ENCODE measurements around the gene CTCFL. TPM values are rescaled to one million over a fixed set of nuclear protein-coding genes. Genes with fewer than 3 reads are reported as not detected.

Gene CTCFL
- polyA plus RNA-seq, 1 donor from 2014 or later, result not detected

DNA sequence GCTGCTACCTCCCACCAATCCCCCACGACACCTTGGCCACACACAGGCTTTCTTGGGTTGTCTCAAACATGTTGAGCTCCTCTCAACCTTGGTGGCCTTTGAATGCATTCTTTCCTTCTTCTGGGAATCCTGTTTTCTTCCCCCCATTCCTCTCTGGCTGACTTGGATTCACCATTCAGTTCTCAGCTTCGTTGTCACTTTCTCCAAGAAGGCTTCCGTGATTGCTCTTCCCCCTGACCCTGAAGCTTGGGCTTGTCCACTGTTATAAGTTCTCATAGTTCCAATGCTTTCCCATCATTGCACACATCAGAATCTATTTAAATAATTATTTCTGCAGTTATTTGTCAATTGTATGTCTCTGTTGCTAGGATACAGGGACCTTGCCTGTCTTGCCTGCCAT is 69.6 kb downstream of the CTCFL start:
- Histone ChIP-seq H3K27ac (ENCODE audit: low read length) (no peak overlapping the region), H3K9me2 (ENCODE audit: insufficient read depth, low read length) (no peaks in the 10 kb centered on the region), H3K4me2 (ENCODE audit: low read length) (no peak overlapping the region), H3K27me3 (ENCODE audit: insufficient read depth, low read depth, low read length) (no peaks in the 10 kb centered on the region), H3K79me2 (replicated peaks; ENCODE audit: insufficient read depth, low read length) (no peaks in the 10 kb centered on the region), H4K20me1 (ENCODE audit: insufficient read depth) (no peaks in the 10 kb centered on the region), H2AFZ (ENCODE audit: low read depth, low read length) (no peak overlapping the region), H3F3A (ENCODE audit: insufficient read depth, low read length, poor library complexity, severe bottlenecking) (no peaks in the 10 kb centered on the region), H3K4me3 (ENCODE audit: low read length) (no peak overlapping the region), H3K9ac (ENCODE audit: low read length) (no peak overlapping the region), H3K9me3 (ENCODE audit: low read length) (no peaks in the 10 kb centered on the region), H3K36me3 (ENCODE audit: insufficient read depth, low read length) (no peaks in the 10 kb centered on the region)
- TF ChIP-seq, protein P1, sequence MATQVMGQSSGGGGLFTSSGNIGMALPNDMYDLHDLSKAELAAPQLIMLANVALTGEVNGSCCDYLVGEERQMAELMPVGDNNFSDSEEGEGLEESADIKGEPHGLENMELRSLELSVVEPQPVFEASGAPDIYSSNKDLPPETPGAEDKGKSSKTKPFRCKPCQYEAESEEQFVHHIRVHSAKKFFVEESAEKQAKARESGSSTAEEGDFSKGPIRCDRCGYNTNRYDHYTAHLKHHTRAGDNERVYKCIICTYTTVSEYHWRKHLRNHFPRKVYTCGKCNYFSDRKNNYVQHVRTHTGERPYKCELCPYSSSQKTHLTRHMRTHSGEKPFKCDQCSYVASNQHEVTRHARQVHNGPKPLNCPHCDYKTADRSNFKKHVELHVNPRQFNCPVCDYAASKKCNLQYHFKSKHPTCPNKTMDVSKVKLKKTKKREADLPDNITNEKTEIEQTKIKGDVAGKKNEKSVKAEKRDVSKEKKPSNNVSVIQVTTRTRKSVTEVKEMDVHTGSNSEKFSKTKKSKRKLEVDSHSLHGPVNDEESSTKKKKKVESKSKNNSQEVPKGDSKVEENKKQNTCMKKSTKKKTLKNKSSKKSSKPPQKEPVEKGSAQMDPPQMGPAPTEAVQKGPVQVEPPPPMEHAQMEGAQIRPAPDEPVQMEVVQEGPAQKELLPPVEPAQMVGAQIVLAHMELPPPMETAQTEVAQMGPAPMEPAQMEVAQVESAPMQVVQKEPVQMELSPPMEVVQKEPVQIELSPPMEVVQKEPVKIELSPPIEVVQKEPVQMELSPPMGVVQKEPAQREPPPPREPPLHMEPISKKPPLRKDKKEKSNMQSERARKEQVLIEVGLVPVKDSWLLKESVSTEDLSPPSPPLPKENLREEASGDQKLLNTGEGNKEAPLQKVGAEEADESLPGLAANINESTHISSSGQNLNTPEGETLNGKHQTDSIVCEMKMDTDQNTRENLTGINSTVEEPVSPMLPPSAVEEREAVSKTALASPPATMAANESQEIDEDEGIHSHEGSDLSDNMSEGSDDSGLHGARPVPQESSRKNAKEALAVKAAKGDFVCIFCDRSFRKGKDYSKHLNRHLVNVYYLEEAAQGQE (IDR thresholded peaks at IDR 0.05; ENCODE audit: borderline replicate concordance), result no peak
- TF ChIP-seq RAD21 (conservative IDR thresholded peaks at IDR 0.05) (no peak), EP300 (conservative IDR thresholded peaks at IDR 0.05; ENCODE audit: poor library complexity, severe bottlenecking) (no peak), MXI1 (conservative IDR thresholded peaks at IDR 0.05; ENCODE audit: poor library complexity, severe bottlenecking) (no peak), POLR2AphosphoS5 (IDR thresholded peaks at IDR 0.05) (no peak), EZH2 (IDR thresholded peaks at IDR 0.05; ENCODE audit: borderline replicate concordance, insufficient read depth, low read length, poor library complexity, severe bottlenecking) (no peak)
- TF ChIP-seq, protein P2, sequence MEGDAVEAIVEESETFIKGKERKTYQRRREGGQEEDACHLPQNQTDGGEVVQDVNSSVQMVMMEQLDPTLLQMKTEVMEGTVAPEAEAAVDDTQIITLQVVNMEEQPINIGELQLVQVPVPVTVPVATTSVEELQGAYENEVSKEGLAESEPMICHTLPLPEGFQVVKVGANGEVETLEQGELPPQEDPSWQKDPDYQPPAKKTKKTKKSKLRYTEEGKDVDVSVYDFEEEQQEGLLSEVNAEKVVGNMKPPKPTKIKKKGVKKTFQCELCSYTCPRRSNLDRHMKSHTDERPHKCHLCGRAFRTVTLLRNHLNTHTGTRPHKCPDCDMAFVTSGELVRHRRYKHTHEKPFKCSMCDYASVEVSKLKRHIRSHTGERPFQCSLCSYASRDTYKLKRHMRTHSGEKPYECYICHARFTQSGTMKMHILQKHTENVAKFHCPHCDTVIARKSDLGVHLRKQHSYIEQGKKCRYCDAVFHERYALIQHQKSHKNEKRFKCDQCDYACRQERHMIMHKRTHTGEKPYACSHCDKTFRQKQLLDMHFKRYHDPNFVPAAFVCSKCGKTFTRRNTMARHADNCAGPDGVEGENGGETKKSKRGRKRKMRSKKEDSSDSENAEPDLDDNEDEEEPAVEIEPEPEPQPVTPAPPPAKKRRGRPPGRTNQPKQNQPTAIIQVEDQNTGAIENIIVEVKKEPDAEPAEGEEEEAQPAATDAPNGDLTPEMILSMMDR (IDR thresholded peaks at IDR 0.05; ENCODE audit: poor library complexity, severe bottlenecking), result no peak

DNA sequence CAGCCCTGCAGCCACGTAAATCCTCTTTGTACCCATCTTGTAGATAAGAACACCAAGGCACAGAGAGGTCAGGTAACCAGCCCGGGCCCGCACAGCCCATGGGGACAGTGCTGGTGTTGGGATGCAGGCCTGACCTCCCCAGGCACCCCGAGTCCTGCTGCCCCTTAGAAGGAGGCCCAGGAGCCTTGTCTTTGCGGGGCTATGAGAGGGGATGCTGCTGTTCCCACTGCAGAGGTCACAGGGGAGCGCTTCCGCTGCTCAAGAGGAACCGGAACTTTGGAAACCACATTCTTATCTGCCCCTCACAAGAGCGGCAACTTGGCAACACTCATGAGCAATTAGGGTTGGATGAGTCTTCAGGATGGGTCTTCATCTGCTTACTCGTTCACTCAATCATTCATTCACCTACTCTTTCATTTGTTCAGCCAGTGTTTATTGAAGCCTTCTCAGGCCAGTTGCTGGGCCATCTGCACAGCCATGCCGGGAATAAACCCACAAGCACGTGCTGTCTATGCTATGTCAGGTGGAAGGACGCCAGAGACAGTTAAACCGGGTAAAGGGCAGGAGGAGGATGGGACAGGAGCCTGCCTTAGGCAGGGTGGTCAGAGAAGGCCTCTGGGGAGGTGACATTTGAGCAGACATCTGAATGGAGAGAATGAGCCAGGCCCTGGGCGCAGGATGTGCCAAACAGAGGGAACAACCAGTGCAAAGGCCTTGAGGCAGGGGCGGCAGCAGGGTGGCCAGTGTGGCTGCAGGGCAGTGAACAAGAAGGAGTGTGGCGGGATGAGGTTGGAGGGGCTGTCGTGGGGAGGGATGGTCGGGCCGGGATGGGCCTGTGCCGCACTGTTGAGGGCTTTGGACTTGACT is 72.9 kb downstream of the CTCFL start:
- TF ChIP-seq TAF1 (IDR thresholded peaks at IDR 0.05; ENCODE audit: low read depth), result no peak
- no peak overlapping the region for H3K27ac ChIP-seq (ENCODE audit: low read length)
- H4K20me1 ChIP-seq (ENCODE audit: insufficient read depth), result no peaks in the 10 kb centered on the region

More for the DNA sequence above, 72.9 kb downstream of the CTCFL start:
- no peaks in the 10 kb centered on the region for H3F3A ChIP-seq (ENCODE audit: insufficient read depth, low read length, poor library complexity, severe bottlenecking)
- no peak overlapping the region for H2AFZ ChIP-seq (ENCODE audit: low read depth, low read length)
- H3K9ac ChIP-seq (ENCODE audit: low read length), result no peak overlapping the region
- H3K9me2 ChIP-seq (ENCODE audit: insufficient read depth, low read length), result no peaks in the 10 kb centered on the region
- H3K27me3 ChIP-seq (ENCODE audit: insufficient read depth, low read depth, low read length), result no peaks in the 10 kb centered on the region
- no peak overlapping the region for H3K4me2 ChIP-seq (ENCODE audit: low read length)
- H3K9me3 ChIP-seq (ENCODE audit: low read length), result no peaks in the 10 kb centered on the region
- H3K79me2 ChIP-seq (replicated peaks; ENCODE audit: insufficient read depth, low read length), result no peaks in the 10 kb centered on the region
- no peak overlapping the region for H3K4me3 ChIP-seq (ENCODE audit: low read length)
- no peaks in the 10 kb centered on the region for H3K36me3 ChIP-seq (ENCODE audit: insufficient read depth, low read length)

Measured in neural cell (in vitro differentiated cells).